SU-DHL-6 (cell line): ENCODE data around the gene AK2.
A peak's percentile ranks its signal among the peaks of the same experiment; 100 is the strongest.

Experiments used
- H2AFZ ChIP-seq: fragments of 200-600 bp; sonication (generic); 2 replicates; pipeline ENCODE4 v1.6.1; 2014; ENCODE audit warnings: low read depth, mild to moderate bottlenecking, moderate library complexity, mixed read lengths, antibody characterized with exemption, low read length; ENCODE audit not compliant: severe bottlenecking
- H3F3A ChIP-seq: fragments of 200-600 bp; shearing (Covaris generic); 2 replicates; pipeline ENCODE4 v1.6.0; 2016; ENCODE audit warnings: antibody characterized with exemption, mild to moderate bottlenecking; ENCODE audit not compliant: insufficient read depth
- H3K27ac ChIP-seq: fragments of 200-600 bp; sonication (generic); 2 replicates; pipeline ENCODE4 v1.5.1; 2016; ENCODE audit warnings: low read depth, mild to moderate bottlenecking, low read length, moderate library complexity, mixed read lengths
- H3K27me3 ChIP-seq: fragments of 200-600 bp; sonication (generic), shearing (Covaris generic); 2 replicates; pipeline ENCODE4 v1.6.0; 2014; ENCODE audit warnings: mild to moderate bottlenecking, low read length
- H3K36me3 ChIP-seq: fragments of 200-600 bp; sonication (generic); 2 replicates; pipeline ENCODE4 v1.6.1; 2014; ENCODE audit warnings: mild to moderate bottlenecking, low read length, mixed read lengths
- H3K4me2 ChIP-seq: fragments of 300-600, 200-600 bp; shearing (Covaris generic), sonication (generic); 2 replicates; pipeline ENCODE4 v1.6.0; 2014; ENCODE audit warnings: low read length, low read depth, mild to moderate bottlenecking; ENCODE audit not compliant: poor library complexity, severe bottlenecking
- H3K4me3 ChIP-seq: fragments of 200-600 bp; sonication (generic); 2 replicates; pipeline ENCODE4 v1.5.1; 2014; ENCODE audit warnings: antibody characterized with exemption, low read length, mild to moderate bottlenecking, mixed read lengths; ENCODE audit not compliant: insufficient read depth, poor library complexity, severe bottlenecking
- H3K79me2 ChIP-seq: fragments of 200-600 bp; sonication (generic); 2 replicates; pipeline ENCODE4 v1.6.1; 2014; ENCODE audit warnings: mild to moderate bottlenecking, low read length, moderate library complexity; ENCODE audit not compliant: insufficient read depth
- H3K9ac ChIP-seq: fragments of 200-600 bp; sonication (generic); 2 replicates; pipeline ENCODE4 v1.7.0; 2014; ENCODE audit warnings: mild to moderate bottlenecking, low read length
- H3K9me2 ChIP-seq: fragments of 200-600 bp; sonication (generic); replicated peaks from 2 replicates; pipeline ENCODE4 v1.6.1; 2014; ENCODE audit warnings: low read length; ENCODE audit not compliant: insufficient read depth
- H3K9me3 ChIP-seq: fragments of 200-600 bp; sonication (generic); 2 replicates; pipeline ENCODE4 v1.6.1; 2014; ENCODE audit warnings: low read length, mixed read lengths; ENCODE audit not compliant: insufficient read depth
- H4K20me1 ChIP-seq: fragments of 200-600 bp; sonication (generic); 2 replicates; pipeline ENCODE4 v1.6.1; 2014; ENCODE audit warnings: low read depth, mild to moderate bottlenecking, antibody characterized with exemption, low read length, moderate library complexity, mixed read lengths
- CTCF ChIP-seq: fragments of 200-600 bp; sonication (generic); IDR thresholded peaks from one replicate; pipeline ENCODE4 v1.5.1; 2017; ENCODE audit warnings: antibody characterized with exemption, mild to moderate bottlenecking, low read length, moderate library complexity; ENCODE audit not compliant: insufficient read depth, poor library complexity, severe bottlenecking
- EZH2phosphoT487 ChIP-seq: fragments of 200-600 bp; sonication (generic), shearing (Covaris generic); conservative IDR thresholded peaks from 2 replicates; pipeline ENCODE4 v1.6.1; 2018; ENCODE audit warnings: mild to moderate bottlenecking, antibody characterized with exemption, low read length, moderate library complexity, mixed read lengths

Gene AK2

DNA sequence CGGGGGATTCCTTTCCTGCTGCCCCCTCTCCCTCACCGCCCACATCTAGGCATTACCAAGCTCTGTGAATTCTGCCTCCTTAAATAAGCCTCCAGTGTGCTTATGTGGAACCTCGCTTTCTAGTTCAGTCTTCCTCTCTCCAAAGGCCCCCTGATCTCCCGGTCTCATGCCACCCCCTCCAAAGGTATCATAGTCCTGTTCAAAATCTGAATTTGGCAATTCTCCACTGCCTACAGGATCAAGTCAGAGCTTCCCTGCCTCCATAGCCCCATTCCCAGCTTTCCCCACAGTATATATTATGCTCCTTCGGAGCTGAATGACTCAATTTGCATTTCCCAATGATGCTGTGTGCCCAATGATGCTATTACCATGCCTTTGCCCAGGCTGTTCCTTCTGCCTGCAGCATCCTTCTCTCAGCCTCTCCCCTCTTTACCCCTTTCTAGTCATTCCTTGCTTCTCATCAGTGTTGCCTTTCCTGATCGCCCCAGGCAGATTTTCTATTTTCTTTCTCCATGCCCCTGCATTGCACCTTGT lies 46.0 kb upstream of the AK2 start:
- Histone ChIP-seq H3F3A (no peaks in the 10 kb centered on the region), H3K9me2 (no peaks in the 10 kb centered on the region), H3K9ac (no peak overlapping the region), H3K27ac (no peak overlapping the region), H2AFZ (no peak overlapping the region), H3K27me3 (no peaks in the 10 kb centered on the region), H3K4me2 (no peak overlapping the region), H3K4me3 (no peak overlapping the region), H3K9me3 (no peaks in the 10 kb centered on the region), H3K79me2 (no peaks in the 10 kb centered on the region), H4K20me1 (no peaks in the 10 kb centered on the region), H3K36me3 (no peaks in the 10 kb centered on the region)
- TF ChIP-seq EZH2phosphoT487 (no peak), CTCF (no peak)

DNA sequence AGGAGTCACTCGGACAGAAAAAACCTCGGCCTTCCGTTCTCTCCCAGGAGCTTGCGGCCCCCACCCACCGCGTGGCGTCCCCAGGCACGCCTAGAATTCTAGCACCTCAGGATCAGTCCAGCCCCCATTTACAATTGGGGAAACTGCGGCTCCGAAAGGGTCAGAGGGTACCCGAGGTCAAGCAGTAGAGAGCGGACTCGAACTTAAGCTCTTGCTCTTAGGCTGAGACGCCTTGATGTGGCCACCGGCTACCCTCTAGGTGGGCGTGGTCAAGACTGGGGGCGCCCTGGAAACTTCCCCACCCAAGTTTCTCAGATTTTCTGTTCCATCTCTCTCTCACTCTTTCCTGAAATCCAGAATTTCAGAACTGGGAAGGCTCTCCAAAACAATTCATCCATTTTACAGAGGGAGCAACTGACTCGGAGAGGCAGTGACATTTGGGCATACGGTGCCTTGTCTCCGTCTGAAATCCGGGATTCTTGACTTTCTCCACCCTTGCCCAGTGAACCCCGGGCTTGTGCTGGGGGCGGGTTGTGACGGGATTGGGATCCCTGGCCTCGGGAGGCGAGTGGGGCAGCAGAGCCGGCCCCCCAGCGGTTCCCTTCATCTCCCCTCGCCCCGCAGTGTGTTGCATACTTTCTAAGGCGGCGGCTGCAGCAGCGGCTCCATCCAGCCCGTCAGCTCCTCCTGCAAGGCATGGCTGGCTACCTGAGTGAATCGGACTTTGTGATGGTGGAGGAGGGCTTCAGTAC lies 45.0 kb upstream of the AK2 start:
- peak overlapping the region; percentile 46 for H3K4me3 ChIP-seq
- no peak for TF ChIP-seq EZH2phosphoT487
- TF ChIP-seq CTCF = no peak
- no peak overlapping the region for H3K27ac ChIP-seq
- H3K36me3 ChIP-seq = no peaks in the 10 kb centered on the region
- no peaks in the 10 kb centered on the region for H3K27me3 ChIP-seq
- H3K9me3 ChIP-seq = no peaks in the 10 kb centered on the region
- H3F3A ChIP-seq = no peaks in the 10 kb centered on the region
- H2AFZ ChIP-seq = no peak overlapping the region
- H3K9ac ChIP-seq = no peak overlapping the region
- no peaks in the 10 kb centered on the region for H3K9me2 ChIP-seq
- no peaks in the 10 kb centered on the region for H4K20me1 ChIP-seq
- H3K4me2 ChIP-seq = peak overlapping the region; percentile 50
- H3K79me2 ChIP-seq = no peaks in the 10 kb centered on the region

DNA sequence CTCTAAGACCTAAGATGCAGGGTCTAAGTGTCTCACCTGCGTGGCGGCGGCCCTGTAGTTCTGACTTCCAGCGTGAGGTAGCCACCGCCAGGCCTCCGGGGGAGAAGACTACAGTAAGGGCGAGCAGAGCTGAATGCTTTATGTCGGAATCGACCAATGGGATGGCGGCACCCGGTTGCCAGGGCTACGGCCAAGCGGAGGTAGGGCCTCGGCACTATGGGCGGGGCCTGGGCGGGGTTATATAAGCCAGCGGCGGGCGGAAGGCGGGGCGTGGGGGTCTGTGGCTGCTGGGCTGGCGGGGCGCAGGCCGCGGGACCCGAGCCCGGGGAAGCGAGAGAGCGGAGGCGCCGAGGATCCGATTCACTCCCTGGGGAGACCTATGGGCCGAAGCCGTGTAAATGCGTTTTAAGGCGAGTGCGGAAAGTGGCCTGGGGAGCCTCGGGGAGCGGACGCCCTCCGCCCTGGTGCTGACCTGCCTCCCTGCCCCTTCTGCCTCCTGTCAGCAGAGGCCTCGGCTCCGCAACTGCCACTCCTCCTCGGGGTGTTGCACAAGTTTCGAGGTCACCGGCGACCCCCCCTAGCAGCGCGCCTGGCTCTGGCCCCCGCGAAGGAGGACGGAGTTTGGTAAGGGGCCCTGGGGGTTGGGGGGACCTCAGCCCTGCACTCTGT lies 44.3 kb upstream of the AK2 start, which contains the start of gene AZIN2:
Gene AZIN2, plus strand, starts transcription at position 269 of the 669 bp plus-strand sequence. CDS start 1,097 bp downstream, outside the sequence.
- H3K27ac ChIP-seq = no peak within 1 kb of the TSS
- H2AFZ ChIP-seq = peak within 1 kb of the TSS; percentile 49
- no peaks in the 10 kb centered on the region for H3K27me3 ChIP-seq

More for the DNA sequence above, 44.3 kb upstream of the AK2 start, which contains the start of gene AZIN2:
- H3K79me2 ChIP-seq = no peaks in the 10 kb centered on the region
- H3K9ac ChIP-seq = no peak within 1 kb of the TSS
- no peaks in the 10 kb centered on the region for H4K20me1 ChIP-seq
- H3K9me2 ChIP-seq = no peaks in the 10 kb centered on the region
- H3K4me3 ChIP-seq = peak within 1 kb of the TSS; percentile 46
- TF ChIP-seq EZH2phosphoT487 = no peak
- H3F3A ChIP-seq = no peaks in the 10 kb centered on the region
- H3K4me2 ChIP-seq = peak within 1 kb of the TSS; percentile 50
- H3K9me3 ChIP-seq = no peaks in the 10 kb centered on the region
- H3K36me3 ChIP-seq = no peaks in the 10 kb centered on the region
